ENCODE results near the gene ANKRD6.

ANKRD6 gene

GRCh38 chr6:89584539-89584938, 151.6 kb downstream of the ANKRD6 start:
- H3K9me3 ChIP-seq (ENCODE audit: control insufficient read depth, low read length), result no peaks in the 10 kb centered on the region
- H3K4me3 ChIP-seq (ENCODE audit: insufficient read depth, low read depth, low read length, poor library complexity, severe bottlenecking), result no peak overlapping the region
- no peaks in the 10 kb centered on the region for H3K27me3 ChIP-seq (replicated peaks; ENCODE audit: control insufficient read depth, insufficient read depth, low read length, poor library complexity, severe bottlenecking)
- no peaks in the 10 kb centered on the region for H3K36me3 ChIP-seq (ENCODE audit: control insufficient read depth, insufficient read depth, low read length)
- no peak overlapping the region for H3K27ac ChIP-seq (ENCODE audit: insufficient read depth, low read length, poor library complexity, severe bottlenecking)
- no peak for DNase-seq
- no peaks in the 10 kb centered on the region for H3K4me1 ChIP-seq (ENCODE audit: control insufficient read depth, insufficient read depth, low read length, poor library complexity, severe bottlenecking)

GRCh38 chr6:89585154-89585553, 152.2 kb downstream of the ANKRD6 start:
- no peak for DNase-seq
- no peaks in the 10 kb centered on the region for H3K4me1 ChIP-seq (ENCODE audit: control insufficient read depth, insufficient read depth, low read length, poor library complexity, severe bottlenecking)
- no peak overlapping the region for H3K27ac ChIP-seq (ENCODE audit: insufficient read depth, low read length, poor library complexity, severe bottlenecking)
- no peaks in the 10 kb centered on the region for H3K9me3 ChIP-seq (ENCODE audit: control insufficient read depth, low read length)
- no peaks in the 10 kb centered on the region for H3K27me3 ChIP-seq (replicated peaks; ENCODE audit: control insufficient read depth, insufficient read depth, low read length, poor library complexity, severe bottlenecking)
- no peaks in the 10 kb centered on the region for H3K36me3 ChIP-seq (ENCODE audit: control insufficient read depth, insufficient read depth, low read length)
- no peak overlapping the region for H3K4me3 ChIP-seq (ENCODE audit: insufficient read depth, low read depth, low read length, poor library complexity, severe bottlenecking)

GRCh38 chr6:89589297-89590025, 156.5 kb downstream of the ANKRD6 start:
- no peak for DNase-seq
- Histone ChIP-seq H3K9me3 (ENCODE audit: control insufficient read depth, low read length) (no peaks in the 10 kb centered on the region), H3K36me3 (ENCODE audit: control insufficient read depth, insufficient read depth, low read length) (no peaks in the 10 kb centered on the region), H3K4me3 (ENCODE audit: insufficient read depth, low read depth, low read length, poor library complexity, severe bottlenecking) (no peak overlapping the region), H3K4me1 (ENCODE audit: control insufficient read depth, insufficient read depth, low read length, poor library complexity, severe bottlenecking) (no peaks in the 10 kb centered on the region), H3K27ac (ENCODE audit: insufficient read depth, low read length, poor library complexity, severe bottlenecking) (no peak overlapping the region), H3K27me3 (replicated peaks; ENCODE audit: control insufficient read depth, insufficient read depth, low read length, poor library complexity, severe bottlenecking) (no peaks in the 10 kb centered on the region)

- Histone ChIP-seq H3K4me1 (ENCODE audit: control insufficient read depth, insufficient read depth, low read length, poor library complexity, severe bottlenecking) (no peaks in the 10 kb centered on the region), H3K36me3 (ENCODE audit: control insufficient read depth, insufficient read depth, low read length) (no peaks in the 10 kb centered on the region), H3K9me3 (ENCODE audit: control insufficient read depth, low read length) (no peaks in the 10 kb centered on the region), H3K27ac (ENCODE audit: insufficient read depth, low read length, poor library complexity, severe bottlenecking) (no peak overlapping the region), H3K4me3 (ENCODE audit: insufficient read depth, low read depth, low read length, poor library complexity, severe bottlenecking) (no peak overlapping the region), H3K27me3 (replicated peaks; ENCODE audit: control insufficient read depth, insufficient read depth, low read length, poor library complexity, severe bottlenecking) (no peaks in the 10 kb centered on the region)
- no peak for DNase-seq
Measured at GRCh38 chr6:89590133-89590532, 157.2 kb downstream of the ANKRD6 start.

GRCh38 chr6:89591745-89592144, 158.8 kb downstream of the ANKRD6 start:
- no peak overlapping the region for H3K27ac ChIP-seq (ENCODE audit: insufficient read depth, low read length, poor library complexity, severe bottlenecking)
- H3K9me3 ChIP-seq (ENCODE audit: control insufficient read depth, low read length), result no peaks in the 10 kb centered on the region
- H3K4me3 ChIP-seq (ENCODE audit: insufficient read depth, low read depth, low read length, poor library complexity, severe bottlenecking), result no peak overlapping the region
- peaks cover 4% of the 10 kb centered on the region for H3K4me1 ChIP-seq (ENCODE audit: control insufficient read depth, insufficient read depth, low read length, poor library complexity, severe bottlenecking)
- H3K27me3 ChIP-seq (replicated peaks; ENCODE audit: control insufficient read depth, insufficient read depth, low read length, poor library complexity, severe bottlenecking), result no peaks in the 10 kb centered on the region
- DNase-seq, result no peak
- H3K36me3 ChIP-seq (ENCODE audit: control insufficient read depth, insufficient read depth, low read length), result no peaks in the 10 kb centered on the region

GRCh38 chr6:89596056-89596455, 163.1 kb downstream of the ANKRD6 start:
- H3K27ac ChIP-seq (ENCODE audit: insufficient read depth, low read length, poor library complexity, severe bottlenecking), result no peak overlapping the region
- no peaks in the 10 kb centered on the region for H3K9me3 ChIP-seq (ENCODE audit: control insufficient read depth, low read length)
- peaks cover 4% of the 10 kb centered on the region for H3K4me1 ChIP-seq (ENCODE audit: control insufficient read depth, insufficient read depth, low read length, poor library complexity, severe bottlenecking)
- no peak overlapping the region for H3K4me3 ChIP-seq (ENCODE audit: insufficient read depth, low read depth, low read length, poor library complexity, severe bottlenecking)
- DNase-seq, result no peak
- H3K36me3 ChIP-seq (ENCODE audit: control insufficient read depth, insufficient read depth, low read length), result no peaks in the 10 kb centered on the region
- no peaks in the 10 kb centered on the region for H3K27me3 ChIP-seq (replicated peaks; ENCODE audit: control insufficient read depth, insufficient read depth, low read length, poor library complexity, severe bottlenecking)

- DNase-seq, result no peak
- H3K4me3 ChIP-seq (ENCODE audit: insufficient read depth, low read depth, low read length, poor library complexity, severe bottlenecking), result no peak overlapping the region
- peaks cover 4% of the 10 kb centered on the region for H3K4me1 ChIP-seq (ENCODE audit: control insufficient read depth, insufficient read depth, low read length, poor library complexity, severe bottlenecking)
- H3K27me3 ChIP-seq (replicated peaks; ENCODE audit: control insufficient read depth, insufficient read depth, low read length, poor library complexity, severe bottlenecking), result no peaks in the 10 kb centered on the region
- H3K36me3 ChIP-seq (ENCODE audit: control insufficient read depth, insufficient read depth, low read length), result no peaks in the 10 kb centered on the region
- H3K27ac ChIP-seq (ENCODE audit: insufficient read depth, low read length, poor library complexity, severe bottlenecking), result no peak overlapping the region
- H3K9me3 ChIP-seq (ENCODE audit: control insufficient read depth, low read length), result no peaks in the 10 kb centered on the region
Measured at GRCh38 chr6:89596484-89596883, 163.5 kb downstream of the ANKRD6 start.

GRCh38 chr6:89597372-89597771, 164.4 kb downstream of the ANKRD6 start:
- H3K27me3 ChIP-seq (replicated peaks; ENCODE audit: control insufficient read depth, insufficient read depth, low read length, poor library complexity, severe bottlenecking), result no peaks in the 10 kb centered on the region
- H3K27ac ChIP-seq (ENCODE audit: insufficient read depth, low read length, poor library complexity, severe bottlenecking), result no peak overlapping the region
- peaks cover 4% of the 10 kb centered on the region for H3K4me1 ChIP-seq (ENCODE audit: control insufficient read depth, insufficient read depth, low read length, poor library complexity, severe bottlenecking)
- no peak overlapping the region for H3K4me3 ChIP-seq (ENCODE audit: insufficient read depth, low read depth, low read length, poor library complexity, severe bottlenecking)
- no peaks in the 10 kb centered on the region for H3K36me3 ChIP-seq (ENCODE audit: control insufficient read depth, insufficient read depth, low read length)
- no peak for DNase-seq
- H3K9me3 ChIP-seq (ENCODE audit: control insufficient read depth, low read length), result no peaks in the 10 kb centered on the region

GRCh38 chr6:89597988-89598387, 165.0 kb downstream of the ANKRD6 start:
- Histone ChIP-seq H3K4me3 (ENCODE audit: insufficient read depth, low read depth, low read length, poor library complexity, severe bottlenecking) (no peak overlapping the region), H3K36me3 (ENCODE audit: control insufficient read depth, insufficient read depth, low read length) (no peaks in the 10 kb centered on the region), H3K27me3 (replicated peaks; ENCODE audit: control insufficient read depth, insufficient read depth, low read length, poor library complexity, severe bottlenecking) (no peaks in the 10 kb centered on the region), H3K4me1 (ENCODE audit: control insufficient read depth, insufficient read depth, low read length, poor library complexity, severe bottlenecking) (peaks cover 4% of the 10 kb centered on the region), H3K9me3 (ENCODE audit: control insufficient read depth, low read length) (no peaks in the 10 kb centered on the region), H3K27ac (ENCODE audit: insufficient read depth, low read length, poor library complexity, severe bottlenecking) (no peak overlapping the region)
- no peak for DNase-seq

GRCh38 chr6:89599727-89600126, 166.8 kb downstream of the ANKRD6 start:
- no peaks in the 10 kb centered on the region for H3K27me3 ChIP-seq (replicated peaks; ENCODE audit: control insufficient read depth, insufficient read depth, low read length, poor library complexity, severe bottlenecking)
- no peak for DNase-seq
- no peaks in the 10 kb centered on the region for H3K36me3 ChIP-seq (ENCODE audit: control insufficient read depth, insufficient read depth, low read length)
- H3K27ac ChIP-seq (ENCODE audit: insufficient read depth, low read length, poor library complexity, severe bottlenecking), result no peak overlapping the region
- H3K9me3 ChIP-seq (ENCODE audit: control insufficient read depth, low read length), result no peaks in the 10 kb centered on the region
- H3K4me3 ChIP-seq (ENCODE audit: insufficient read depth, low read depth, low read length, poor library complexity, severe bottlenecking), result no peak overlapping the region
- peaks cover 4% of the 10 kb centered on the region for H3K4me1 ChIP-seq (ENCODE audit: control insufficient read depth, insufficient read depth, low read length, poor library complexity, severe bottlenecking)
